Keratinocyte (primary cell): ENCODE data around the gene ADAM12.

Experiments
- EZH2 ChIP-seq: IDR thresholded peaks from one replicate; pipeline ENCODE4 v1.6.1; 2012; ENCODE audit warnings: inconsistent platforms, mild to moderate bottlenecking, low read length, moderate library complexity
- TF ChIP-seq, protein P1 (sequence below), 3 experiments: IDR thresholded peaks in 1 of 3; conservative IDR thresholded peaks in 1 of 3; optimal IDR thresholded peaks in 1 of 3; 2 replicates in 2 of 3; 3 replicates in 1 of 3; pipeline versions ENCODE3 to v1.5.1; 2011; ENCODE audit warnings: low read length in 3 of 3, mild to moderate bottlenecking in 3 of 3, moderate library complexity in 2 of 3, control low read depth in 1 of 3, inconsistent platforms in 1 of 3; ENCODE audit not compliant: insufficient read depth in 2 of 3; ENCODE audit errors: extremely low read depth in 1 of 3

DNA sequence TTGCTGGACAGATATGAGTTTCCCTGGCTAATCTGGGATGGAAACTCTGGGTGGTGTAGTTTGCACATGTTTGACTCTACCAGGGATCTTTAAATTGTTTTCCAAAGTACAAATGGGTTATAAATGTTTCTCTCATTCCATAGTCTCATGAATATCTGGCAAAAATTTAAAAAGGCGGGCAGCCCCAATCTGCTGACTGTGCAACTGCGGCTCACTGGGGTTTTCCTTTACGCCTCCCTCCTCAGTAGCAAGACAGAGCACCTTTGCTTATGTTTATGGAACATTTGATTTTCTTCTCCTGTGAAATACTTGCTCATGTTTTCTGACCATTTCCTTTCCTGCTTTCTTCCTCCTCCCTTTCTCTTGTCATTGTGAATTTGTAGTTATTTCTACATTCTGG is 105.0 kb downstream of the ADAM12 start:
- TF ChIP-seq, protein P1, sequence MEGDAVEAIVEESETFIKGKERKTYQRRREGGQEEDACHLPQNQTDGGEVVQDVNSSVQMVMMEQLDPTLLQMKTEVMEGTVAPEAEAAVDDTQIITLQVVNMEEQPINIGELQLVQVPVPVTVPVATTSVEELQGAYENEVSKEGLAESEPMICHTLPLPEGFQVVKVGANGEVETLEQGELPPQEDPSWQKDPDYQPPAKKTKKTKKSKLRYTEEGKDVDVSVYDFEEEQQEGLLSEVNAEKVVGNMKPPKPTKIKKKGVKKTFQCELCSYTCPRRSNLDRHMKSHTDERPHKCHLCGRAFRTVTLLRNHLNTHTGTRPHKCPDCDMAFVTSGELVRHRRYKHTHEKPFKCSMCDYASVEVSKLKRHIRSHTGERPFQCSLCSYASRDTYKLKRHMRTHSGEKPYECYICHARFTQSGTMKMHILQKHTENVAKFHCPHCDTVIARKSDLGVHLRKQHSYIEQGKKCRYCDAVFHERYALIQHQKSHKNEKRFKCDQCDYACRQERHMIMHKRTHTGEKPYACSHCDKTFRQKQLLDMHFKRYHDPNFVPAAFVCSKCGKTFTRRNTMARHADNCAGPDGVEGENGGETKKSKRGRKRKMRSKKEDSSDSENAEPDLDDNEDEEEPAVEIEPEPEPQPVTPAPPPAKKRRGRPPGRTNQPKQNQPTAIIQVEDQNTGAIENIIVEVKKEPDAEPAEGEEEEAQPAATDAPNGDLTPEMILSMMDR (optimal IDR thresholded peaks at IDR 0.05 in 1 of 3, IDR thresholded peaks at IDR 0.05 in 1 of 3, conservative IDR thresholded peaks at IDR 0.05 in 1 of 3; ENCODE audit: extremely low read depth in 1 of 3, insufficient read depth in 2 of 3, low read length in 3 of 3), result no peak
- TF ChIP-seq EZH2, result no peak
